ENCODE measurements around the gene PMIS2. TPM values are rescaled to one million over a fixed set of nuclear protein-coding genes. Genes with fewer than 3 reads are reported as not detected.

The PMIS2 gene
- total RNA-seq, 1 donor from 2014 or later = not detected

GRCh38 chr19:35607661-35608060 is 21.7 kb downstream of the PMIS2 start:
- no peak overlapping the region for H3K27ac Mint-ChIP-seq (ENCODE audit: unreplicated experiment)
- H4K20me1 ChIP-seq (ENCODE audit: insufficient read depth, low read length) = no peaks in the 10 kb centered on the region
- H2AFZ ChIP-seq (ENCODE audit: low read depth, low read length) = no peak overlapping the region
- no peaks in the 10 kb centered on the region for H3K4me1 ChIP-seq (ENCODE audit: insufficient read depth, low read length)
- no peaks in the 10 kb centered on the region for H3K36me3 ChIP-seq (ENCODE audit: insufficient read depth, low read length)
- peaks cover 7% of the 10 kb centered on the region for H3K4me1 Mint-ChIP-seq (ENCODE audit: low read depth, unreplicated experiment)
- H3K9me3 ChIP-seq (ENCODE audit: insufficient read depth, low read depth, low read length) = peaks cover 3% of the 10 kb centered on the region
- no peak overlapping the region for H3K4me3 Mint-ChIP-seq (ENCODE audit: unreplicated experiment)
- FAIRE-seq (no peak), DNase-seq (ENCODE audit: low read depth) (no peak)
- H3K36me3 Mint-ChIP-seq (ENCODE audit: low read depth, unreplicated experiment) = peaks cover 5% of the 10 kb centered on the region
- no peak overlapping the region for H3K4me2 ChIP-seq (ENCODE audit: low read length)
- H3K4me3 ChIP-seq (ENCODE audit: insufficient read depth, low read depth, low read length) = no peak overlapping the region
- no peak overlapping the region for H3K27ac ChIP-seq (ENCODE audit: low read depth, low read length)
- H3K27me3 Mint-ChIP-seq (ENCODE audit: low read depth, unreplicated experiment) = peaks cover 17% of the 10 kb centered on the region
- H3K79me2 ChIP-seq (ENCODE audit: insufficient read depth, low read length) = no peaks in the 10 kb centered on the region
- no peak for TF ChIP-seq EZH2 (IDR thresholded peaks at IDR 0.05; ENCODE audit: insufficient read depth, low read length)
- TF ChIP-seq, protein P1, sequence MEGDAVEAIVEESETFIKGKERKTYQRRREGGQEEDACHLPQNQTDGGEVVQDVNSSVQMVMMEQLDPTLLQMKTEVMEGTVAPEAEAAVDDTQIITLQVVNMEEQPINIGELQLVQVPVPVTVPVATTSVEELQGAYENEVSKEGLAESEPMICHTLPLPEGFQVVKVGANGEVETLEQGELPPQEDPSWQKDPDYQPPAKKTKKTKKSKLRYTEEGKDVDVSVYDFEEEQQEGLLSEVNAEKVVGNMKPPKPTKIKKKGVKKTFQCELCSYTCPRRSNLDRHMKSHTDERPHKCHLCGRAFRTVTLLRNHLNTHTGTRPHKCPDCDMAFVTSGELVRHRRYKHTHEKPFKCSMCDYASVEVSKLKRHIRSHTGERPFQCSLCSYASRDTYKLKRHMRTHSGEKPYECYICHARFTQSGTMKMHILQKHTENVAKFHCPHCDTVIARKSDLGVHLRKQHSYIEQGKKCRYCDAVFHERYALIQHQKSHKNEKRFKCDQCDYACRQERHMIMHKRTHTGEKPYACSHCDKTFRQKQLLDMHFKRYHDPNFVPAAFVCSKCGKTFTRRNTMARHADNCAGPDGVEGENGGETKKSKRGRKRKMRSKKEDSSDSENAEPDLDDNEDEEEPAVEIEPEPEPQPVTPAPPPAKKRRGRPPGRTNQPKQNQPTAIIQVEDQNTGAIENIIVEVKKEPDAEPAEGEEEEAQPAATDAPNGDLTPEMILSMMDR (IDR thresholded peaks at IDR 0.05; ENCODE audit: insufficient read depth, low read depth, low read length) = no peak
- H3K9ac ChIP-seq (ENCODE audit: low read length) = no peak overlapping the region
- H3K9me3 Mint-ChIP-seq (ENCODE audit: unreplicated experiment) = peaks cover 25% of the 10 kb centered on the region
- H3K27me3 ChIP-seq (ENCODE audit: insufficient read depth, low read length) = peaks cover 2% of the 10 kb centered on the region

- peaks cover 2% of the 10 kb centered on the region for H3K27me3 ChIP-seq (ENCODE audit: insufficient read depth, low read length)
- DNase-seq (ENCODE audit: low read depth) (no peak), FAIRE-seq (no peak)
- Mint-ChIP-seq H3K4me3 (ENCODE audit: unreplicated experiment) (no peak overlapping the region), H3K4me1 (ENCODE audit: low read depth, unreplicated experiment) (peaks cover 7% of the 10 kb centered on the region), H3K27ac (ENCODE audit: unreplicated experiment) (no peak overlapping the region), H3K9me3 (ENCODE audit: unreplicated experiment) (peaks cover 24% of the 10 kb centered on the region), H3K36me3 (ENCODE audit: low read depth, unreplicated experiment) (peaks cover 5% of the 10 kb centered on the region), H3K27me3 (ENCODE audit: low read depth, unreplicated experiment) (peaks cover 14% of the 10 kb centered on the region)
- no peak overlapping the region for H3K9ac ChIP-seq (ENCODE audit: low read length)
- no peak overlapping the region for H3K27ac ChIP-seq (ENCODE audit: low read depth, low read length)
- H3K9me3 ChIP-seq (ENCODE audit: insufficient read depth, low read depth, low read length) = peaks cover 3% of the 10 kb centered on the region
- no peaks in the 10 kb centered on the region for H4K20me1 ChIP-seq (ENCODE audit: insufficient read depth, low read length)
- H3K79me2 ChIP-seq (ENCODE audit: insufficient read depth, low read length) = peaks cover 2% of the 10 kb centered on the region
- H3K4me1 ChIP-seq (ENCODE audit: insufficient read depth, low read length) = no peaks in the 10 kb centered on the region
- no peaks in the 10 kb centered on the region for H3K36me3 ChIP-seq (ENCODE audit: insufficient read depth, low read length)
- no peak overlapping the region for H3K4me3 ChIP-seq (ENCODE audit: insufficient read depth, low read depth, low read length)
- TF ChIP-seq, protein P1 (IDR thresholded peaks at IDR 0.05; ENCODE audit: insufficient read depth, low read depth, low read length) = no peak
- no peak for TF ChIP-seq EZH2 (IDR thresholded peaks at IDR 0.05; ENCODE audit: insufficient read depth, low read length)
- H2AFZ ChIP-seq (ENCODE audit: low read depth, low read length) = no peak overlapping the region
- no peak overlapping the region for H3K4me2 ChIP-seq (ENCODE audit: low read length)
These were observed 22.3 kb downstream of the PMIS2 start for GRCh38 chr19:35608251-35608650.

- no peaks in the 10 kb centered on the region for H4K20me1 ChIP-seq (ENCODE audit: insufficient read depth, low read length)
- peaks cover 2% of the 10 kb centered on the region for H3K79me2 ChIP-seq (ENCODE audit: insufficient read depth, low read length)
- peaks cover 3% of the 10 kb centered on the region for H3K36me3 Mint-ChIP-seq (ENCODE audit: low read depth, unreplicated experiment)
- no peaks in the 10 kb centered on the region for H3K36me3 ChIP-seq (ENCODE audit: insufficient read depth, low read length)
- no peak overlapping the region for H3K27ac Mint-ChIP-seq (ENCODE audit: unreplicated experiment)
- H3K27ac ChIP-seq (ENCODE audit: low read depth, low read length) = no peak overlapping the region
- no peak overlapping the region for H3K9ac ChIP-seq (ENCODE audit: low read length)
- no peak overlapping the region for H3K4me2 ChIP-seq (ENCODE audit: low read length)
- no peaks in the 10 kb centered on the region for H3K4me1 ChIP-seq (ENCODE audit: insufficient read depth, low read length)
- H3K27me3 Mint-ChIP-seq (ENCODE audit: low read depth, unreplicated experiment) = peaks cover 14% of the 10 kb centered on the region
- H2AFZ ChIP-seq (ENCODE audit: low read depth, low read length) = no peak overlapping the region
- peaks cover 3% of the 10 kb centered on the region for H3K4me1 Mint-ChIP-seq (ENCODE audit: low read depth, unreplicated experiment)
- DNase-seq (ENCODE audit: low read depth) (no peak), FAIRE-seq (no peak)
- H3K27me3 ChIP-seq (ENCODE audit: insufficient read depth, low read length) = peaks cover 2% of the 10 kb centered on the region
- H3K4me3 Mint-ChIP-seq (ENCODE audit: unreplicated experiment) = no peak overlapping the region
- TF ChIP-seq EZH2 (IDR thresholded peaks at IDR 0.05; ENCODE audit: insufficient read depth, low read length) = no peak
- TF ChIP-seq, protein P1 (IDR thresholded peaks at IDR 0.05; ENCODE audit: insufficient read depth, low read depth, low read length) = no peak
- no peak overlapping the region for H3K4me3 ChIP-seq (ENCODE audit: insufficient read depth, low read depth, low read length)
- peaks cover 24% of the 10 kb centered on the region for H3K9me3 Mint-ChIP-seq (ENCODE audit: unreplicated experiment)
- peaks cover 3% of the 10 kb centered on the region for H3K9me3 ChIP-seq (ENCODE audit: insufficient read depth, low read depth, low read length)
These were observed 23.9 kb downstream of the PMIS2 start for GRCh38 chr19:35609851-35610353.
